GM10847 (cell line): ENCODE results near the gene RERE.

Source experiments
- POLR2A ChIP-seq: IDR thresholded peaks from 2 replicates; pipeline ENCODE4 v1.6.1; 2011; ENCODE audit not compliant: insufficient read length; ENCODE audit errors: extremely low read depth

The RERE gene

GRCh38 chr1:8425150-8425780 is 392.2 kb downstream of the RERE start:
- TF ChIP-seq POLR2A = no peak

- no peak for TF ChIP-seq POLR2A
Observed at GRCh38 chr1:8424539-8425116, 392.8 kb downstream of the RERE start.

GRCh38 chr1:8423692-8424538 is 393.5 kb downstream of the RERE start:
- no peak for TF ChIP-seq POLR2A

GRCh38 chr1:8423269-8423691 is 394.2 kb downstream of the RERE start:
- peak; percentile 17 for TF ChIP-seq POLR2A

GRCh38 chr1:8422510-8423268 is 394.8 kb downstream of the RERE start:
- no peak for TF ChIP-seq POLR2A

GRCh38 chr1:8421721-8422120 is 395.7 kb downstream of the RERE start:
- TF ChIP-seq POLR2A = no peak

GRCh38 chr1:8420318-8420717 is 397.1 kb downstream of the RERE start:
- no peak for TF ChIP-seq POLR2A

GRCh38 chr1:8419861-8420260 is 397.6 kb downstream of the RERE start:
- TF ChIP-seq POLR2A = no peak

GRCh38 chr1:8419172-8419571 is 398.3 kb downstream of the RERE start:
- TF ChIP-seq POLR2A = no peak

- TF ChIP-seq POLR2A = no peak
Observed at GRCh38 chr1:8418301-8418700, 399.1 kb downstream of the RERE start.

GRCh38 chr1:8417625-8418024 is 399.8 kb downstream of the RERE start:
- TF ChIP-seq POLR2A = no peak

- no peak for TF ChIP-seq POLR2A
Observed at GRCh38 chr1:8416881-8417280, 400.6 kb downstream of the RERE start.

- no peak for TF ChIP-seq POLR2A
Observed at GRCh38 chr1:8415526-8416278, 401.7 kb downstream of the RERE start.

- TF ChIP-seq POLR2A = no peak
Observed at GRCh38 chr1:8412183-8412831, 405.1 kb downstream of the RERE start.
